Body of pancreas (tissue), 4 donors: ENCODE data around the gene CLSTN2.

Experiments
- POLR2A ChIP-seq, 3 donors: fragments of 450-650 bp; IDR thresholded peaks; one replicate each; pipeline ENCODE4 v1.6.1; 2016; ENCODE audit warnings: antibody characterized with exemption in 3 of 3, mild to moderate bottlenecking in 2 of 3
- TF ChIP-seq, protein P1 (sequence below), 7 experiments: fragments of 450-650 bp in 4 of 7; fragments of 200-600 bp in 3 of 7; sonication (generic) in 3 of 7; IDR thresholded peaks; one replicate each; pipeline ENCODE4 v1.5.1; 2016 to 2019; ENCODE audit warnings: antibody characterized with exemption in 7 of 7

DNA sequence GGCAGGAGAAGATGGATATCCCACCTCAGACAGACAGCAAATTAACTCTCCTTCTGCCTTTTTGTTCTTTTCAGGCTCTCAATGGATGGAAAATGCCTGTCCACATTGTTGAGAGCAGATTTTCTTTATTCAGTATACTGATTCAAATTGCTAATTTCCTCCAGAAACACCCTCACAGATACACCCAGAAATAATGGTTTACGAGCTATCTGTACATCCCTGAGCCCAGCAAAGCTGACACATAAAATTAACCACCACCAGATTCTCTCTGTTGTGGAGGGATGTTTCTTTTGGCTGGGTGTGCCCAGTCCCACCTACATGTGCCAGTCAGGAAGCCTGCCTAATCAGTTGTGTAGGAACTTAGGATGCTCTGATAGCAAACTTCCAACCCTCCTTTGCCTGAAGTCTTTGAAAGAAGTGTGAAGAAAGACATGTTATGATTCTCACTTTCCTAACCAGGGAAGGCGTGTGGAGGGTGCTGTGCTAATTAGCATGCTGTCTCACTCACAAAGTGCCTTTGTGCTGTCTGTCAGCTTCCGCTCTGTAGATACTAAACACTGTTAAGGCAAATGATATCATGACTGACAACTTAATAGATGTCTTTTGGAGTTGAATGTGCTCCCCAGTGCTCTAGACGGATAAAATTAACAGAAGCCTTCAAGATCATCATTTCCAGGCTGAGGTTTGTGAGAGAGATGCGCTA is 208.5 kb downstream of the CLSTN2 start:
- TF ChIP-seq, protein P1, sequence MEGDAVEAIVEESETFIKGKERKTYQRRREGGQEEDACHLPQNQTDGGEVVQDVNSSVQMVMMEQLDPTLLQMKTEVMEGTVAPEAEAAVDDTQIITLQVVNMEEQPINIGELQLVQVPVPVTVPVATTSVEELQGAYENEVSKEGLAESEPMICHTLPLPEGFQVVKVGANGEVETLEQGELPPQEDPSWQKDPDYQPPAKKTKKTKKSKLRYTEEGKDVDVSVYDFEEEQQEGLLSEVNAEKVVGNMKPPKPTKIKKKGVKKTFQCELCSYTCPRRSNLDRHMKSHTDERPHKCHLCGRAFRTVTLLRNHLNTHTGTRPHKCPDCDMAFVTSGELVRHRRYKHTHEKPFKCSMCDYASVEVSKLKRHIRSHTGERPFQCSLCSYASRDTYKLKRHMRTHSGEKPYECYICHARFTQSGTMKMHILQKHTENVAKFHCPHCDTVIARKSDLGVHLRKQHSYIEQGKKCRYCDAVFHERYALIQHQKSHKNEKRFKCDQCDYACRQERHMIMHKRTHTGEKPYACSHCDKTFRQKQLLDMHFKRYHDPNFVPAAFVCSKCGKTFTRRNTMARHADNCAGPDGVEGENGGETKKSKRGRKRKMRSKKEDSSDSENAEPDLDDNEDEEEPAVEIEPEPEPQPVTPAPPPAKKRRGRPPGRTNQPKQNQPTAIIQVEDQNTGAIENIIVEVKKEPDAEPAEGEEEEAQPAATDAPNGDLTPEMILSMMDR (IDR thresholded peaks at IDR 0.05): no peak
- TF ChIP-seq POLR2A (IDR thresholded peaks at IDR 0.05): no peak
